HEK293 (cell line): ENCODE measurements around the gene DCAF10.

Experiments
- CTCF ChIA-PET: fragments of 350-600 bp; formaldehyde crosslinking; extraction: SDS; loops from one replicate; lab custom pipeline; 2021; ENCODE audit warnings: antibody characterized with exemption; lab: Yijun Ruan, JAX
- POLR2A ChIA-PET: fragments of 300-600 bp; formaldehyde crosslinking; extraction: SDS; loops from one replicate; lab custom pipeline; 2020; ENCODE audit warnings: antibody characterized with exemption, inconsistent platforms; lab: Yijun Ruan, JAX
- H3K27ac ChIP-seq: fragments of 200-500 bp; sonication (Bioruptor generic); 2 replicates; pipeline ENCODE4 v1.5.1; 2014; ENCODE audit warnings: low read depth, low read length, control low read depth, inconsistent platforms; ENCODE audit errors: extremely low read depth
- H3K36me3 ChIP-seq, 2 experiments: fragments of 200-500 bp in 1 of 2; sonication (Bioruptor generic) in 1 of 2; 1 replicate in 1 of 2; 2 replicates in 1 of 2; pipeline ENCODE4 v1.5.1; 2014 to 2017; ENCODE audit warnings: inconsistent platforms in 2 of 2, low read length in 2 of 2; ENCODE audit not compliant: control insufficient read depth in 2 of 2, insufficient read depth in 1 of 2
- H3K4me1 ChIP-seq: fragments of 200-500 bp; sonication (Bioruptor generic); 2 replicates; pipeline ENCODE4 v1.5.1; 2014; ENCODE audit warnings: mild to moderate bottlenecking, low read length, inconsistent platforms; ENCODE audit not compliant: control insufficient read depth, insufficient read depth
- H3K4me3 ChIP-seq: 2 replicates; pipeline ENCODE4 v1.5.1; 2011; ENCODE audit warnings: low read depth, mild to moderate bottlenecking, control low read depth, low read length, moderate library complexity
- H3K9me3 ChIP-seq: fragments of 200-500 bp; sonication (Bioruptor generic); 2 replicates; pipeline ENCODE4 v1.5.1; 2014; ENCODE audit warnings: low read depth, low read length, inconsistent platforms; ENCODE audit not compliant: control insufficient read depth, insufficient read depth
- CTCF ChIP-seq: fragments of 450-650 bp; formaldehyde crosslinking; IDR thresholded peaks from 2 replicates; pipeline ENCODE4 v1.5.1; 2016; ENCODE audit warnings: missing biosample characterization, missing genetic modification characterization
- EGR2 ChIP-seq: fragments of 450-650 bp; formaldehyde crosslinking; IDR thresholded peaks from 2 replicates; pipeline ENCODE4 v1.5.1; 2016; ENCODE audit warnings: low read depth, missing biosample characterization, missing genetic modification characterization
- GLI4 ChIP-seq: fragments of 450-650 bp; formaldehyde crosslinking; IDR thresholded peaks from 2 replicates; pipeline ENCODE4 v1.5.1; 2016; ENCODE audit warnings: missing biosample characterization, missing genetic modification characterization
- PRDM10 ChIP-seq: fragments of 450-650 bp; formaldehyde crosslinking; IDR thresholded peaks from 2 replicates; pipeline ENCODE4 v1.5.1; 2016; ENCODE audit warnings: missing biosample characterization, missing genetic modification characterization
- TSHZ1 ChIP-seq: fragments of 450-650 bp; formaldehyde crosslinking; IDR thresholded peaks from 2 replicates; pipeline ENCODE4 v1.5.1; 2016; ENCODE audit warnings: missing biosample characterization, missing genetic modification characterization, borderline replicate concordance
- ZNF221 ChIP-seq: fragments of 450-650 bp; formaldehyde crosslinking; IDR thresholded peaks from 2 replicates; pipeline ENCODE4 v1.5.1; 2017; ENCODE audit warnings: missing biosample characterization, missing genetic modification characterization, borderline replicate concordance
- ZNF354C ChIP-seq: fragments of 450-650 bp; formaldehyde crosslinking; IDR thresholded peaks from 2 replicates; pipeline ENCODE4 v1.5.1; 2016; ENCODE audit warnings: missing biosample characterization, missing genetic modification characterization, low read depth, borderline replicate concordance
- ZNF510 ChIP-seq: fragments of 450-650 bp; formaldehyde crosslinking; IDR thresholded peaks from 2 replicates; pipeline ENCODE4 v1.5.1; 2018; ENCODE audit warnings: mild to moderate bottlenecking, missing genetic modification characterization, missing biosample characterization; ENCODE audit not compliant: insufficient replicate concordance
- ZNF529 ChIP-seq: fragments of 450-650 bp; formaldehyde crosslinking; IDR thresholded peaks from 2 replicates; pipeline ENCODE4 v1.5.1; 2017; ENCODE audit warnings: missing genetic modification characterization, missing biosample characterization; ENCODE audit not compliant: insufficient replicate concordance
- ZNF654 ChIP-seq: fragments of 450-650 bp; formaldehyde crosslinking; IDR thresholded peaks from 2 replicates; pipeline ENCODE4 v1.5.1; 2016; ENCODE audit warnings: low read depth, missing biosample characterization, missing genetic modification characterization
- ZNF658 ChIP-seq: fragments of 450-650 bp; formaldehyde crosslinking; IDR thresholded peaks from 2 replicates; pipeline ENCODE4; 2016; ENCODE audit warnings: missing biosample characterization, missing genetic modification characterization
- ZNF677 ChIP-seq: fragments of 450-650 bp; IDR thresholded peaks from 2 replicates; pipeline ENCODE4 v1.5.0; 2018; ENCODE audit warnings: missing biosample characterization, mild to moderate bottlenecking, missing genetic modification characterization, moderate library complexity
- ZNF843 ChIP-seq: fragments of 450-650 bp; formaldehyde crosslinking; IDR thresholded peaks from 2 replicates; pipeline ENCODE4 v1.5.1; 2016; ENCODE audit warnings: missing biosample characterization, missing genetic modification characterization

DCAF10 gene

GRCh38 chr9:37906312-37907239 is 106.0 kb downstream of the DCAF10 start:
- Histone ChIP-seq H3K9me3 (no peaks in the 10 kb centered on the region), H3K4me3 (no peak overlapping the region), H3K27ac (no peak overlapping the region), H3K4me1 (no peaks in the 10 kb centered on the region), H3K36me3 (no peaks in the 10 kb centered on the region)
- POLR2A ChIA-PET: interaction anchor here (0.5 to 0.6 kb wide), 2 partner anchors 169 to 487 kb away, joined by 4 to 8 read pairs; no protein-coding TSS in a partner anchor
- CTCF ChIA-PET: interaction anchor here (0.7 kb wide), 2 partner anchors 136 to 191 kb away, joined by 3 read pairs; no protein-coding TSS in a partner anchor
- TF ChIP-seq GLI4 (no peak), ZNF658 (tag by site-specific recombination) (no peak)

GRCh38 chr9:37908283-37908682 is 107.7 kb downstream of the DCAF10 start:
- no peak for TF ChIP-seq ZNF221 (tag by site-specific recombination)
- TF ChIP-seq CTCF (tag by site-specific recombination): no peak
- no peak for TF ChIP-seq ZNF654
- ChIA-PET CTCF (interaction anchor here (0.6 to 2.2 kb wide), 8 partner anchors 8 to 509 kb away, joined by 3 to 10 read pairs (median 4); no protein-coding TSS in a partner anchor), POLR2A (interaction anchor here (1.3 kb wide), 1 partner anchor 179 kb away, joined by 7 read pairs; no protein-coding TSS in a partner anchor)
- Histone ChIP-seq H3K27ac (no peak overlapping the region), H3K9me3 (no peaks in the 10 kb centered on the region), H3K4me1 (no peaks in the 10 kb centered on the region), H3K36me3 (no peaks in the 10 kb centered on the region), H3K4me3 (no peak overlapping the region)

GRCh38 chr9:37908698-37909186 is 108.1 kb downstream of the DCAF10 start:
- POLR2A ChIA-PET: interaction anchor here (1.3 kb wide), 1 partner anchor 178 kb away, joined by 7 read pairs; no protein-coding TSS in a partner anchor
- Histone ChIP-seq H3K36me3 (no peaks in the 10 kb centered on the region), H3K4me1 (no peaks in the 10 kb centered on the region), H3K4me3 (no peak overlapping the region), H3K9me3 (no peaks in the 10 kb centered on the region), H3K27ac (no peak overlapping the region)
- TF ChIP-seq ZNF843 (tag by site-specific recombination) (no peak), ZNF354C (no peak)
- CTCF ChIA-PET: interaction anchor here (0.6 to 2.2 kb wide), 9 partner anchors 9 to 509 kb away, joined by 3 to 10 read pairs (median 3); no protein-coding TSS in a partner anchor

GRCh38 chr9:37909326-37909725 is 108.7 kb downstream of the DCAF10 start:
- CTCF ChIA-PET: interaction anchor here (0.6 to 2.2 kb wide), 4 partner anchors 179 to 467 kb away, joined by 3 to 10 read pairs (median 6); no protein-coding TSS in a partner anchor
- no peaks in the 10 kb centered on the region for H3K9me3 ChIP-seq
- POLR2A ChIA-PET: no interaction called here
- TF ChIP-seq TSHZ1 (tag by site-specific recombination) (no peak), EGR2 (no peak), PRDM10 (tag by site-specific recombination) (no peak), ZNF677 (no peak), ZNF529 (tag by site-specific recombination) (no peak), ZNF510 (tag by site-specific recombination) (no peak)
- no peaks in the 10 kb centered on the region for H3K36me3 ChIP-seq
- no peak overlapping the region for H3K4me3 ChIP-seq
- no peaks in the 10 kb centered on the region for H3K4me1 ChIP-seq
- H3K27ac ChIP-seq: no peak overlapping the region
